Cortex of kidney (tissue), 1 donor: ENCODE measurements around the gene HTR3E.
"Not testable (repeated sequence)": the region's sequence is repeated elsewhere in the genome, so short reads cannot be mapped to it uniquely, and the experiment has no call there.

ENCODE experiments used
- DNase-seq: peaks from one replicate; lab custom pipeline; 2025; lab: John Stamatoyannopoulos, UW

Gene HTR3E

DNA sequence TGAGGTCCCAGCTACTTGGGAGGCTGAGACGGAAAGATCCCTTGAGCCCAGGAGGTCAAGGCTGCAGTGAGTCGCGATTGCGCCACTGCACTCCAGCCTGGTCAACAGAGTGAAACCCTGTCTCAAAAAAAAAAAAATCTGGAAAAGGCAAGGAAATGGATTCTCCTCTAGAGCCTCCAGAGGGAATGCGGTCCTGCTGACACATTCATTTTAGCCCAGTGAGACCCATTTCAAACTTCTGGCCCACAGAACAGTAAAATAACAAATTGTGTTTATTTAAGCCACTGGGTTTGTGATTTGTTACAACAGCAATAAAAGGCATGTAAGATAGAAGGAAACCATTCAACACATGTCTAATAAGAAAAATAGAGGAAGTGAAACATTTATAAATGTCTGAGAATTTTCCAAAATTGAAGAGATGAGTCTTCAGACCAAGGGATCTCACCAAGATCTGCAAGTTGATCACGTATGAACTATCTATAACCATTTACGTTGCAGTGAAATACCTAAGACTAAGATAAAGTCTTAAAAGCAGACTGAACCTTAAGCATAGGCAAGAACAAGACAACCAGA lies at the start of gene HTR3E:
Gene HTR3E (plus strand): TSS at position 254 of the 573 bp plus-strand sequence. CDS start 466 bp downstream, outside the sequence.
- no peak for DNase-seq

- no peak for DNase-seq
Measured at GRCh38 chr3:184050217-184050847, 46.5 kb upstream of the HTR3E start.

GRCh38 chr3:184052767-184053166 lies 44.1 kb upstream of the HTR3E start, which contains the start of gene HTR3C:
Gene HTR3C (plus strand): TSS chr3:184053047. CDS start chr3:184053081, 34 bp downstream.
- DNase-seq, result no peak

DNA sequence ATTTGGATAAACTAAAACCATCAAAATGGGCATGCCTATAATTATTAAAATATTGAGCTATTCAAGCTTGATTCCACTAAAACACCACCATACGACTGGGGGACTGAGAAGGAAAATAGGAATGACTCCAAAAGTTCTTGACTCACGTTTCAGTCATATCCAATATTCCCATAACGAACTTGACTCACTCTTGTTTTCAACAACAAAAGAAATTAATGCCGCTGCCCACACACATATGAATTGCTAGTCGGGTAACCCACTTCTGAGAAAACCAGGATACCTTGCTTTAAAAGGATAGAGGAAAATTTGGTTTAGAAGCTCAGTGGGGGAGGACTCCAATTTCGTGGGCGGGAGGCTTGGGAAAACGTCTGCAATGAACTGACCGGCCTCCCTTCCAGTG lies 38.8 kb upstream of the HTR3E start:
- no peak for DNase-seq

GRCh38 chr3:184059424-184059823 lies 37.4 kb upstream of the HTR3E start:
- no peak for DNase-seq

DNA sequence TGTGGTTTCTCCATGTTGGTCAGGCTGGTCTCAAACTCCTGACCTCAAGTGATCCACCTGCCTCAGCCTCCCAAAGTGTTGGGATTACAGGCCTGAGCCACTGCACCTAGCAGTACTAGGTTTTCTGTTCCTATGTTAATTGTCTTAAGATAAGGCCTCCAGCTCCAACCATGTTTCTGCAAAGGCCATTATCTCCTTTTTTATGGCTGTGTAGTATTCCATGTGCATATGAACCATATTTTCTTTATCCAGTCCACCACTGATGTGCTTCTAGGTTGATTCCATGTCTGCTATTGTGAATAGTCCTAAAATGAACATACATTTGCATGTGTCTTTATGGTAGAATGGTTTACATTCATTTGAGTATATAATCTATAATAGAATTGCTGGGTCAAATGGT lies 34.2 kb upstream of the HTR3E start:
- no peak for DNase-seq

- DNase-seq, result no peak
Measured at GRCh38 chr3:184066211-184066610, 30.7 kb upstream of the HTR3E start.

DNA sequence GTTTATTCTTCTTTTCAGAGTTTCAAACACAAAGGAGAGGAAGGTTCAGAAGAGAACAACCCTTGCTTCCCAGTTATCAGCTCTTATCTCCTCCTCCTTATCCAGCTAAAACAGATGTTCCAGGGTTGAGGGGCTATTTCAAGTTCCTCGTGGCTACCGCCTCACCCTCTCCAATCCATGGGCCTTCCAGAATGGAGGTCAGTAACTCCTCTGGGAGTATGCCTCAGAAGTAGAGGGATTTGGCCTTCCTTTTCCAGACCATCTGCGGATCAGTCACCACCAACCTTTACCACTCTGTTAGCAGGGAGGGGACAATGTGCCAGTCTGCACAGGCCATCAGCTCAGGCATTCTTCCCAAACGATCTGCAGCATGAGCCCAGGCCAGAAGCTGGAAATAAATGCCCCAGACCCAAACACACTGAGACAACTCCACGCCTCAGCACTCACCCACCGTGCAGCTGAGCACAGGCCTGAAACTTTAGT lies 29.2 kb upstream of the HTR3E start:
- DNase-seq, result no peak

- no peak for DNase-seq
Measured at GRCh38 chr3:184068344-184068743, 28.5 kb upstream of the HTR3E start.

DNA sequence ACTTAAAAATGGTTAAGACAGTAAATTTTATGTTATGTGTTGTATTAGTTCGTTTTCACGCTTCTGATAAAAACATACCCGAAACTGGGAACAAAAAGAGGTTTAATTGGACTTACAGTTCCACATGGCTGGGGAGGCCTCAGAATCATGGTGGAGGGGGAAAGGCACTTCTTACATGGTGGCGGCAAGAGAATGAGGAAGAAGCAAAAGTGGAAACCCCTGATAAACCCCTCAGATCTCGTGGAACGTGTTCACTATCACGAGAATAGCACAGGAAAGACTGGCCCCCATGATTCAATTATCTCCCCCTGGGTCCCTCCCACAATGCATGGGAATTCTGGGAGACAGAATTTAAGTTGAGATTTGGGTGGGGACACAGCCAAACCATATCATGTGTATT lies 25.7 kb upstream of the HTR3E start:
- DNase-seq, result not testable (repeated sequence)

- no peak for DNase-seq
Measured at GRCh38 chr3:184073621-184074020, 23.2 kb upstream of the HTR3E start.

DNA sequence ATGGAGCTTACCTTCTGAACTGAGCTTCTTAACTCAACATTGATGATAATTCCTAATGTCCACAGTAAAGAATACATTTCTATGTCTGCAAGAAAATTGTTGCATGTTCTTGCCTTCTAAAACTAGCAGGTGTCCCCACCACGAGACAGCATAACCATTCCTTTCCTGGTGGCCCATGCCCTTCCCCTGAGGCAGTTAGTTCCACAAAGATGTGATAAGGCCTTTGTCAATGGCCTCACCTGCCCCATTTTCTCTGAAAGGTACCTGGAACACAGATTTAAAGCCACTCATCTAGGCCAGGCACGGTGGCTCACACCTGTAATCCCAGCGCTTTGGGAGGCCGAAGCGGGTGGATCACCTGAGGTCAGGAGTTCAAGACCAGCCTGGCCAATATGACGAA lies 21.0 kb upstream of the HTR3E start:
- DNase-seq, result no peak

DNA sequence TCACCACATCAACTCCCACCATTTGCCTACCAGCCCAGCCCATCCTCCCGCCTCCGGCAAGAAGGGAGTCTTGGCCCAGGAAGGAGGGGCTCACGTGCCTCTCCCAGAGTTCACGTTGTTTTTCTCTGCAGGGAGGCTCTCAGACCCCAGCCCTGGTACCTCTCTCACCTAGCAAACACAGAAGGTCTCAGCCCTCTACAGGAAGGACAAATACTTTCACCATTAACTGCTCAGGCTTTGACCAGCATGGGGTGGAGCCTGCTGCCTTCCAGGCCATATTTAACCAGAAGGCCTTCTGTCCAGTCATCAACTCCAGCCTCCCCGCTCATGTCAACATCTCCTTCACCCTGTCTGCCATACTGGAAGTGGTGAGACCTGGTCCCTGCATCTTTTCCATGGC lies 19.0 kb upstream of the HTR3E start:
- DNase-seq, result no peak

GRCh38 chr3:184078851-184079250 lies 18.0 kb upstream of the HTR3E start:
- DNase-seq, result no peak

GRCh38 chr3:184081116-184081830 lies 15.6 kb upstream of the HTR3E start:
- DNase-seq, result no peak

DNA sequence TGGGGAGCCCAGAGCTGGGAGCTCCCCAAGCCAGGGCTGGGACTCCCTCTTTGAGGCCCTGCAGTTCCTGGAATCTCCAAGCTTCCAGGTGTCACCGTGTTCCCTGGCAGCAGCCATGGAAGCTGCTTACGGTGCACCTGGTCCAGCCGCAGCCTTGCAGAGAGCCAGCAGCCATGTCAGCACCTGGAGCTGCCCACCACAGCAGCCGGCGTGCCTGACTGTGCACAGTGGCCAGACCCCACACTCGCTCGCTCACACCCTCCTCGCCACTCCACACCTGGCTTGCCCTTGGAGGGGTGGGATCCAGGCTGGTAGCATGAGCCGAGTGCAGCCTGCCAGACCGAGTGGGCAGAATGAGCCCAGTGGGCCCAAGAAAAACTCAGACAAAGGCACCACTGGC lies 14.8 kb upstream of the HTR3E start:
- DNase-seq, result no peak

- no peak for DNase-seq
Measured at GRCh38 chr3:184082465-184082864, 14.4 kb upstream of the HTR3E start.

- no peak for DNase-seq
Measured at GRCh38 chr3:184085389-184085852, 11.4 kb upstream of the HTR3E start.

- DNase-seq, result no peak
Measured at GRCh38 chr3:184092199-184092598, 4.7 kb upstream of the HTR3E start.

GRCh38 chr3:184097556-184097955 lies 692 bp downstream of the HTR3E start:
- DNase-seq, result no peak

DNA sequence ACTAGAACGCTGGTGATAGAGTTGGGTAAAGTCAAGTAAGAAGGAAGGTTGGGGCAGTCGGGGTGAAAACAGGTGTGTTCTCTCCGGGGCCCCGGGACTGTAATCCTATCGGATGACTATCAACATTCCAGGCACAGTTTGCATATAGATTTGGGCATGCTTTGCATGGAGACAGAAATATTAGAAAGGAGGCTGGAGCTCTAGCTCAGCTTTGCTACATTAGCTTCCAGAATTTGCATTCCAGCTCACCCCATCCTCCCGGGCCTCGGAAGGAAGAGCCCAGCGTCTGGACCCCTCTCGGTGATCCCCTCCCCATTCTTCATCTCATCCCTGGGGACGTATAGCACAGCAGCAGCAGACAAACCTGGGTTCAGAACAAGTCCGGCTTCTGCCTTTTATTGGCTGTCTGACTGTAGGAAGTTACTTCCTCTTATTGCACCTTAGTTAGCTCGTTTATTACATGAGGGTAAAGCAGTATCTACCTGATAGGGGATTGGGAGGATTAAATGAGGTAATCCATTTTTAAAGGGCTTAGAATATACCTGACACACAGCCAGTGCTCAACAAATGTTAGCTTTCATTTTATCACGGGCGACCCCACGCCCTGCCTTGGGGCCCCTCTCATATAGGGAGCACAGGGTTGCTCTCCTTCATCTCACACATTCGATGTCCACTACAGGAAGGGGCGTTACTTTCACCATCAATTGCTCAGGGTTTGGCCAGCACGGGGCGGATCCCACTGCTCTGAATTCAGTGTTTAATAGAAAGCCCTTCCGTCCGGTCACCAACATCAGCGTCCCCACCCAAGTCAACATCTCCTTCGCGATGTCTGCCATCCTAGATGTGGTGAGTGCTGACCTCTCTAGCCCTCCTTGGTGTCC lies 3.2 kb downstream of the HTR3E start:
- no peak for DNase-seq

DNA sequence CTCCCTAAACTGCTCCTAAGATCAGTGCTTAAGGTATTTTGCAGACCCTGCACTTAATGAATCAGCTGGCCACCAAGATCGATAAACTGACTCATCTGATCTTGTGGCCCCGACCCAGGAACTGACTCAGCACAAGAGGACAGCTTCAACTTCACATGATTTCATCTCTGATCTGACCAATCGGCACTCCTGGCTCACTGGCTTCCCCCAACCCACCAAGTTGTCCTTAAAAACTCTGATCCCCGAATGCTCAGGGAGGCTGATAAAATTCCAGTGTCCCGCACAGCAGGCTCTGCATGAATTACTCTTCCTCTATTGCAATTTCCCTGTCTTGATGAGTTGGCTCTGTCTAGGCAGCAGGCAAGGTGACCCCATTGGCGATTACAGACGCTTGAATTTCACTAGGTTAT lies 13.5 kb downstream of the HTR3E start:
- DNase-seq, result no peak
